ENCODE results near the gene PCMT1. TPM values are rescaled to one million over a fixed set of nuclear protein-coding genes. Genes with fewer than 3 reads are reported as not detected.
A peak's percentile ranks its signal among the peaks of the same experiment; 100 is the strongest.

The PCMT1 gene
- total and polyA plus RNA-seq, 2 of the 13 experiments (the other 11 are each of a cell fraction or from before 2014, with no cell fraction given): 112 to 169 TPM

DNA sequence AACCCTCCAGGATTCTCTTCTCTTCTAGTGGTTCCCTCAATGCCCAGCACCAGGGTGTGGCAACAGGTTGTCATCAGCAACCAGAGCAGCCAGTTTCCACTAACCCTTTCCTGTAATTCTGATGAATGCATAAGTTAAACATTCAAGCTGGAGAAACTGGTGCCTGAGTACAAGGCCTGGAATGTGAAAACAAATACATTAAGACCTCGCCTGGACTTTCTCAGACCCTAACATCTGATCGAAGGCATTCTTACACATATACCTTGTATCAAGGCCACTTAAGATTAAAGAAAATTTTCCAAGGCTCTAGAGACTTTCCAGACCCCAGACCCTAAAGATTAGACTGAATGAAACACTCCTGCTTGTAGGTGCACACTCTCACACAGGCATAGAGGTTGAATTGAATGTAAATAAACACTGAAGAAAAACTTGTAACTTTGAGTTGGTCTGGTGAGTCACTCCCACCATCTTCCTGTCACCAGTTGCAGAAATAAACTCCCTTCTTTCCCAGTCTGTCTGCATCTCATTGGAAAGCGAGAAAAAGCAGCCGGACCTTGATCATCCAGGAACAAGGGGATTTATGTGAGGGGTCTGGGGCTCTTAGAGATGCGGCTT lies 105.6 kb downstream of the PCMT1 start (continued):
- TF ChIP-seq, protein P1, sequence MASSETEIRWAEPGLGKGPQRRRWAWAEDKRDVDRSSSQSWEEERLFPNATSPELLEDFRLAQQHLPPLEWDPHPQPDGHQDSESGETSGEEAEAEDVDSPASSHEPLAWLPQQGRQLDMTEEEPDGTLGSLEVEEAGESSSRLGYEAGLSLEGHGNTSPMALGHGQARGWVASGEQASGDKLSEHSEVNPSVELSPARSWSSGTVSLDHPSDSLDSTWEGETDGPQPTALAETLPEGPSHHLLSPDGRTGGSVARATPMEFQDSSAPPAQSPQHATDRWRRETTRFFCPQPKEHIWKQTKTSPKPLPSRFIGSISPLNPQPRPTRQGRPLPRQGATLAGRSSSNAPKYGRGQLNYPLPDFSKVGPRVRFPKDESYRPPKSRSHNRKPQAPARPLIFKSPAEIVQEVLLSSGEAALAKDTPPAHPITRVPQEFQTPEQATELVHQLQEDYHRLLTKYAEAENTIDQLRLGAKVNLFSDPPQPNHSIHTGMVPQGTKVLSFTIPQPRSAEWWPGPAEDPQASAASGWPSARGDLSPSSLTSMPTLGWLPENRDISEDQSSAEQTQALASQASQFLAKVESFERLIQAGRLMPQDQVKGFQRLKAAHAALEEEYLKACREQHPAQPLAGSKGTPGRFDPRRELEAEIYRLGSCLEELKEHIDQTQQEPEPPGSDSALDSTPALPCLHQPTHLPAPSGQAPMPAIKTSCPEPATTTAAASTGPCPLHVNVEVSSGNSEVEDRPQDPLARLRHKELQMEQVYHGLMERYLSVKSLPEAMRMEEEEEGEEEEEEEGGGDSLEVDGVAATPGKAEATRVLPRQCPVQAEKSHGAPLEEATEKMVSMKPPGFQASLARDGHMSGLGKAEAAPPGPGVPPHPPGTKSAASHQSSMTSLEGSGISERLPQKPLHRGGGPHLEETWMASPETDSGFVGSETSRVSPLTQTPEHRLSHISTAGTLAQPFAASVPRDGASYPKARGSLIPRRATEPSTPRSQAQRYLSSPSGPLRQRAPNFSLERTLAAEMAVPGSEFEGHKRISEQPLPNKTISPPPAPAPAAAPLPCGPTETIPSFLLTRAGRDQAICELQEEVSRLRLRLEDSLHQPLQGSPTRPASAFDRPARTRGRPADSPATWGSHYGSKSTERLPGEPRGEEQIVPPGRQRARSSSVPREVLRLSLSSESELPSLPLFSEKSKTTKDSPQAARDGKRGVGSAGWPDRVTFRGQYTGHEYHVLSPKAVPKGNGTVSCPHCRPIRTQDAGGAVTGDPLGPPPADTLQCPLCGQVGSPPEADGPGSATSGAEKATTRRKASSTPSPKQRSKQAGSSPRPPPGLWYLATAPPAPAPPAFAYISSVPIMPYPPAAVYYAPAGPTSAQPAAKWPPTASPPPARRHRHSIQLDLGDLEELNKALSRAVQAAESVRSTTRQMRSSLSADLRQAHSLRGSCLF (CRISPR knock-in tag; IDR thresholded peaks at IDR 0.05; ENCODE audit: borderline replicate concordance): no peak
- TF ChIP-seq TEAD3 (CRISPR knock-in tag; optimal IDR thresholded peaks at IDR 0.05; ENCODE audit: borderline replicate concordance) (peak; percentile 96), ZNF331 (CRISPR knock-in tag; IDR thresholded peaks at IDR 0.05) (0 out of 2 replicates have a peak, but pooled peaks have one; percentile 18), CEBPG (CRISPR knock-in tag; IDR thresholded peaks at IDR 0.05) (peak; percentile 51; the same call in 1 of the 2 replicates), RARA (CRISPR knock-in tag; IDR thresholded peaks at IDR 0.05) (0 out of 2 replicates have a peak, but pooled peaks have one; percentile 36), ZNF484 (CRISPR knock-in tag; IDR thresholded peaks at IDR 0.05; ENCODE audit: borderline replicate concordance, low read depth) (no peak), ZFP82 (CRISPR knock-in tag; IDR thresholded peaks at IDR 0.05; ENCODE audit: borderline replicate concordance) (no peak), ZNF788 (CRISPR knock-in tag; IDR thresholded peaks at IDR 0.05; ENCODE audit: borderline replicate concordance) (no peak), KDM1A (CRISPR knock-in tag; IDR thresholded peaks at IDR 0.05) (0 out of 2 replicates have a peak, but pooled peaks have one; percentile 11), PHF21A (CRISPR knock-in tag; IDR thresholded peaks at IDR 0.05) (peak; percentile 49), AHDC1 (CRISPR knock-in tag; IDR thresholded peaks at IDR 0.05; ENCODE audit: borderline replicate concordance) (peak; percentile 60; the same call in 1 of the 2 replicates)
- TF ChIP-seq, protein P2, sequence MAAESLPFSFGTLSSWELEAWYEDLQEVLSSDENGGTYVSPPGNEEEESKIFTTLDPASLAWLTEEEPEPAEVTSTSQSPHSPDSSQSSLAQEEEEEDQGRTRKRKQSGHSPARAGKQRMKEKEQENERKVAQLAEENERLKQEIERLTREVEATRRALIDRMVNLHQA (CRISPR knock-in tag; IDR thresholded peaks at IDR 0.05): no peak
- TF ChIP-seq, protein P3, sequence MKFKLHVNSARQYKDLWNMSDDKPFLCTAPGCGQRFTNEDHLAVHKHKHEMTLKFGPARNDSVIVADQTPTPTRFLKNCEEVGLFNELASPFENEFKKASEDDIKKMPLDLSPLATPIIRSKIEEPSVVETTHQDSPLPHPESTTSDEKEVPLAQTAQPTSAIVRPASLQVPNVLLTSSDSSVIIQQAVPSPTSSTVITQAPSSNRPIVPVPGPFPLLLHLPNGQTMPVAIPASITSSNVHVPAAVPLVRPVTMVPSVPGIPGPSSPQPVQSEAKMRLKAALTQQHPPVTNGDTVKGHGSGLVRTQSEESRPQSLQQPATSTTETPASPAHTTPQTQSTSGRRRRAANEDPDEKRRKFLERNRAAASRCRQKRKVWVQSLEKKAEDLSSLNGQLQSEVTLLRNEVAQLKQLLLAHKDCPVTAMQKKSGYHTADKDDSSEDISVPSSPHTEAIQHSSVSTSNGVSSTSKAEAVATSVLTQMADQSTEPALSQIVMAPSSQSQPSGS (CRISPR knock-in tag; IDR thresholded peaks at IDR 0.05): 0 out of 2 replicates have a peak, but pooled peaks have one; percentile 14
- TF ChIP-seq, protein P4, sequence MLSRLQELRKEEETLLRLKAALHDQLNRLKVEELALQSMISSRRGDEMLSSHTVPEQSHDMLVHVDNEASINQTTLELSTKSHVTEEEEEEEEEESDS (CRISPR knock-in tag; IDR thresholded peaks at IDR 0.05; ENCODE audit: borderline replicate concordance): 0 out of 2 replicates have a peak, but pooled peaks have one; percentile 44
- TF ChIP-seq, protein P5, sequence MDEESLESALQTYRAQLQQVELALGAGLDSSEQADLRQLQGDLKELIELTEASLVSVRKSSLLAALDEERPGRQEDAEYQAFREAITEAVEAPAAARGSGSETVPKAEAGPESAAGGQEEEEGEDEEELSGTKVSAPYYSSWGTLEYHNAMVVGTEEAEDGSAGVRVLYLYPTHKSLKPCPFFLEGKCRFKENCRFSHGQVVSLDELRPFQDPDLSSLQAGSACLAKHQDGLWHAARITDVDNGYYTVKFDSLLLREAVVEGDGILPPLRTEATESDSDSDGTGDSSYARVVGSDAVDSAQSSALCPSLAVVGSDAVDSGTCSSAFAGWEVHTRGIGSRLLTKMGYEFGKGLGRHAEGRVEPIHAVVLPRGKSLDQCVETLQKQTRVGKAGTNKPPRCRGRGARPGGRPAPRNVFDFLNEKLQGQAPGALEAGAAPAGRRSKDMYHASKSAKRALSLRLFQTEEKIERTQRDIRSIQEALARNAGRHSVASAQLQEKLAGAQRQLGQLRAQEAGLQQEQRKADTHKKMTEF (CRISPR knock-in tag; IDR thresholded peaks at IDR 0.05): peak; percentile 39; the same call in 1 of the 2 replicates
